HepG2 (cell line): ENCODE measurements around the gene FANCE. TPM values are rescaled to one million over a fixed set of nuclear protein-coding genes. Genes with fewer than 3 reads are reported as not detected.

ENCODE experiments used
- ASH2L ChIP-seq: fragments of 300-600, 200-600 bp; sonication (generic); IDR thresholded peaks from 2 replicates; pipeline ENCODE4 v1.7.0; 2017; ENCODE audit warnings: low read depth, mild to moderate bottlenecking, moderate library complexity, mixed read lengths, low read length; ENCODE audit not compliant: insufficient read length
- BCL6 ChIP-seq: IDR thresholded peaks from 2 replicates; pipeline ENCODE4 v1.6.1; 2016; ENCODE audit warnings: missing genetic modification reagents, missing compliant biosample characterization
- EEA1 ChIP-seq: sonication (generic); formaldehyde crosslinking; IDR thresholded peaks from 2 replicates; pipeline ENCODE4 v1.5.1; 2020; ENCODE audit warnings: mild to moderate bottlenecking, missing genetic modification reagents, borderline replicate concordance
- ESRRA ChIP-seq: sonication (generic); formaldehyde crosslinking; IDR thresholded peaks from 2 replicates; pipeline ENCODE4 v1.5.1; 2020; ENCODE audit warnings: mild to moderate bottlenecking, low read depth, missing genetic modification reagents
- KMT2B ChIP-seq: IDR thresholded peaks from 2 replicates; pipeline ENCODE4 v1.6.1; 2016; ENCODE audit warnings: missing genetic modification reagents, missing compliant biosample characterization
- LCORL ChIP-seq, 2 experiments: fragments of 450-650 bp in 1 of 2; sonication (generic) in 1 of 2; formaldehyde crosslinking in 1 of 2; IDR thresholded peaks; 2 replicates each; pipeline versions ENCODE4 v1.5.0 to v1.6.1; 2017 to 2020; ENCODE audit warnings: antibody characterized with exemption in 1 of 2, missing genetic modification reagents in 1 of 2
- MTF2 ChIP-seq: sonication (generic); formaldehyde crosslinking; IDR thresholded peaks from 2 replicates; pipeline ENCODE4 v1.5.0; 2020; ENCODE audit warnings: missing genetic modification reagents, borderline replicate concordance
- NPAS2 ChIP-seq: sonication (generic); formaldehyde crosslinking; IDR thresholded peaks from 2 replicates; pipeline ENCODE4 v1.8.0; 2022; ENCODE audit warnings: mild to moderate bottlenecking, missing genetic modification reagents, borderline replicate concordance
- PHF20 ChIP-seq: sonication (generic); formaldehyde crosslinking; IDR thresholded peaks from 2 replicates; pipeline ENCODE4 v1.5.0; 2020; ENCODE audit warnings: mild to moderate bottlenecking, missing genetic modification reagents
- SATB2 ChIP-seq: sonication (generic); formaldehyde crosslinking; IDR thresholded peaks from 2 replicates; pipeline ENCODE4 v1.5.0; 2020; ENCODE audit warnings: missing genetic modification reagents
- SOX6 ChIP-seq, 2 experiments: fragments of 450-650 bp in 1 of 2; sonication (generic) in 1 of 2; formaldehyde crosslinking in 1 of 2; IDR thresholded peaks; 2 replicates each; pipeline versions ENCODE4 v1.4.0 to v1.6.1; 2017 to 2020; ENCODE audit warnings: antibody characterized with exemption in 1 of 2, mild to moderate bottlenecking in 1 of 2, missing genetic modification reagents in 1 of 2
- STAG1 ChIP-seq: sonication (generic); formaldehyde crosslinking; IDR thresholded peaks from 2 replicates; pipeline ENCODE4 v1.4.0; 2020; ENCODE audit warnings: missing genetic modification reagents
- TBL1XR1 ChIP-seq: fragments of 150-350 bp; IDR thresholded peaks from 2 replicates; pipeline ENCODE4 v1.6.1; 2014; ENCODE audit warnings: borderline replicate concordance, low read length; ENCODE audit not compliant: partially characterized antibody
- TBX3 ChIP-seq: fragments of 450-650 bp; IDR thresholded peaks from 2 replicates; pipeline ENCODE4 v1.6.1; 2017; ENCODE audit warnings: antibody characterized with exemption, mild to moderate bottlenecking, inconsistent platforms, borderline replicate concordance
- TFDP1 ChIP-seq: IDR thresholded peaks from 2 replicates; pipeline ENCODE4 v1.6.1; 2016; ENCODE audit warnings: missing compliant biosample characterization, missing genetic modification reagents, borderline replicate concordance
- ZKSCAN5 ChIP-seq: sonication (generic); formaldehyde crosslinking; IDR thresholded peaks from 2 replicates; pipeline ENCODE4 v1.5.1; 2020; ENCODE audit warnings: mild to moderate bottlenecking, missing genetic modification reagents
- ZNF205 ChIP-seq: IDR thresholded peaks from 2 replicates; pipeline ENCODE4 v1.6.1; 2018; ENCODE audit warnings: missing biosample characterization, missing genetic modification reagents
- ZNF275 ChIP-seq: sonication (generic); formaldehyde crosslinking; IDR thresholded peaks from 2 replicates; pipeline ENCODE4 v1.8.0; 2022; ENCODE audit warnings: missing genetic modification reagents, mild to moderate bottlenecking, inconsistent platforms, borderline replicate concordance
- ZNF543 ChIP-seq: sonication (generic); formaldehyde crosslinking; IDR thresholded peaks from 2 replicates; pipeline ENCODE4 v1.4.0; 2020; ENCODE audit warnings: mild to moderate bottlenecking, missing genetic modification reagents
- ZNF605 ChIP-seq: sonication (generic); formaldehyde crosslinking; IDR thresholded peaks from 2 replicates; pipeline ENCODE4 v1.8.0; 2022; ENCODE audit warnings: mild to moderate bottlenecking, missing genetic modification reagents
- ZSCAN21 ChIP-seq: sonication (generic); formaldehyde crosslinking; IDR thresholded peaks from 2 replicates; pipeline ENCODE4 v1.8.0; 2022; ENCODE audit warnings: mild to moderate bottlenecking, missing genetic modification reagents, moderate library complexity, borderline replicate concordance
- polyA plus RNA-seq, 8 experiments: library from polyadenylated mRNA; depleted of rRNA in 3 of 8; stranded (reverse) in 7 of 8; unstranded in 1 of 8; fragments of >200 nt; fragmentation: Illumina TruSeq in 4 of 8; extraction: Trizol in 4 of 8; gene quantifications; 2 replicates each; pipeline versions ENCODE4 v1.2.1 to v1.2.3, GENCODE V29; 2011 to 2016; ENCODE audit warnings: low read depth in 4 of 8, missing spikeins in 1 of 8, mixed read lengths in 1 of 8; ENCODE audit not compliant: insufficient read depth in 1 of 8
- total RNA-seq, 5 experiments: library from RNA; depleted of rRNA; stranded (reverse); fragments of >200 nt; fragmentation: Illumina TruSeq; extraction: Trizol; gene quantifications; 2 replicates each; pipeline ENCODE4 v1.2.3, GENCODE V29; 2016; ENCODE audit warnings: low read depth in 1 of 5
- TF ChIP-seq, protein P1 (sequence below): sonication (generic); formaldehyde crosslinking; conservative IDR thresholded peaks from 2 replicates; pipeline ENCODE4 v1.4.0; 2020; ENCODE audit warnings: missing genetic modification reagents

Gene FANCE
- total and polyA plus RNA-seq, 2 of the 13 experiments (the other 11 are each of a cell fraction or from before 2014, with no cell fraction given) = 7.1 to 11.2 TPM

DNA sequence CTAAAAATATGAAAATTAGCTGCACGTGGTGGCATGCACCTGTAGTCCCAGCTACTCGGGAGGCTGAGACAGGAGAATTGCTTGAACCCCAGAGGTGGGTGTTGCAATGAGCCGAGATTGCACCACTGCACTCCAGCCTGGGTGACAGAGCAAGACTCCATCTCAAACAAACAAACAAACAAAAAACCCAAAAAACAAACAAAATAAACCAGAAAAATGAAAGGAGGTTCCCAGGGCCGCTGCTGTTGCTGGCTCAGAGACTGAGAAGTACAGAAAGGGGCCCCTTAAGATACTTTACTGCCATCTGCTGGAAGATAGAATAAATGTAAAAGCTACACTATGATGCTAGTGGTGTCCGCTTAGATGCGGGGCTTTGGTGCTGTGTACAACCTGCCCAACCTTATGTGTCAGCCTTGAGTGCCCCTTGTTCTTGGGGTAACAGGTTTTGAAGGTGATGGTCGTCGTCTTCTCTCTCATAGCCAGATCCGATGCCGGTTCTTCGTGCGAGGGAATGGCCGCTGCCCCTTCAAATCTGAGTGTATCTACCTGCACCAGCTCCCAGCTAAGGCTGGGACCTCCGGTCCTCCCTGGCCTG, 2.8 kb upstream of the FANCE start (continued):
- TF ChIP-seq EEA1 (CRISPR knock-in tag) (no peak), SATB2 (CRISPR knock-in tag) (no peak), KMT2B (CRISPR knock-in tag) (0 out of 2 replicates have a peak, but pooled peaks have one; percentile 14), ZNF275 (0 out of 2 replicates have a peak, but pooled peaks have one; percentile 12), PHF20 (CRISPR knock-in tag) (no peak), TBL1XR1 (no peak), ESRRA (CRISPR knock-in tag) (no peak), SOX6 (IDR thresholded peaks at IDR 0.05) (no peak), SOX6 (CRISPR knock-in tag; IDR thresholded peaks at IDR 0.05) (peak; percentile 35; the same call in 1 of the 2 replicates), TBX3 (no peak), ZSCAN21 (no peak), MTF2 (CRISPR knock-in tag) (0 out of 2 replicates have a peak, but pooled peaks have one; percentile 71), ZNF205 (no peak), BCL6 (0 out of 2 replicates have a peak, but pooled peaks have one; percentile 9), ASH2L (no peak), NPAS2 (CRISPR knock-in tag) (no peak), ZNF543 (CRISPR knock-in tag) (no peak), ZNF605 (CRISPR knock-in tag) (peak; percentile 64; the same call in 1 of the 2 replicates), STAG1 (peak; percentile 96), ZKSCAN5 (CRISPR knock-in tag) (no peak), TFDP1 (CRISPR knock-in tag) (no peak), LCORL (IDR thresholded peaks at IDR 0.05) (no peak), LCORL (CRISPR knock-in tag; IDR thresholded peaks at IDR 0.05) (no peak)
- TF ChIP-seq, protein P1, sequence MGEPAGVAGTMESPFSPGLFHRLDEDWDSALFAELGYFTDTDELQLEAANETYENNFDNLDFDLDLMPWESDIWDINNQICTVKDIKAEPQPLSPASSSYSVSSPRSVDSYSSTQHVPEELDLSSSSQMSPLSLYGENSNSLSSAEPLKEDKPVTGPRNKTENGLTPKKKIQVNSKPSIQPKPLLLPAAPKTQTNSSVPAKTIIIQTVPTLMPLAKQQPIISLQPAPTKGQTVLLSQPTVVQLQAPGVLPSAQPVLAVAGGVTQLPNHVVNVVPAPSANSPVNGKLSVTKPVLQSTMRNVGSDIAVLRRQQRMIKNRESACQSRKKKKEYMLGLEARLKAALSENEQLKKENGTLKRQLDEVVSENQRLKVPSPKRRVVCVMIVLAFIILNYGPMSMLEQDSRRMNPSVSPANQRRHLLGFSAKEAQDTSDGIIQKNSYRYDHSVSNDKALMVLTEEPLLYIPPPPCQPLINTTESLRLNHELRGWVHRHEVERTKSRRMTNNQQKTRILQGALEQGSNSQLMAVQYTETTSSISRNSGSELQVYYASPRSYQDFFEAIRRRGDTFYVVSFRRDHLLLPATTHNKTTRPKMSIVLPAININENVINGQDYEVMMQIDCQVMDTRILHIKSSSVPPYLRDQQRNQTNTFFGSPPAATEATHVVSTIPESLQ = 0 out of 2 replicates have a peak, but pooled peaks have one; percentile 62
